Epithelial cell of proximal tubule (primary cell): ENCODE measurements around the gene ABHD14A. TPM values are rescaled to one million over a fixed set of nuclear protein-coding genes. Genes with fewer than 3 reads are reported as not detected.

ENCODE experiments used
- DNase-seq: peaks from one replicate; pipeline ENCODE4 v3.0.0-alpha.2; 2011; ENCODE audit warnings: low read depth
- H3K4me3 ChIP-seq: 2 replicates; pipeline ENCODE4 v1.5.1; 2011; ENCODE audit warnings: low read depth, mild to moderate bottlenecking, low read length
- total RNA-seq: library from RNA; depleted of rRNA; stranded (reverse); fragments of >200 nt; gene quantifications from 2 replicates; pipeline ENCODE4 v1.2.3, GENCODE V29; 2015
- TF ChIP-seq, protein P1 (sequence below): conservative IDR thresholded peaks from 2 replicates; pipeline ENCODE4 v1.5.1; 2012; ENCODE audit warnings: low read depth, mild to moderate bottlenecking, low read length

ABHD14A gene
- total RNA-seq, 1 donor from 2014 or later = 13.8 TPM

DNA sequence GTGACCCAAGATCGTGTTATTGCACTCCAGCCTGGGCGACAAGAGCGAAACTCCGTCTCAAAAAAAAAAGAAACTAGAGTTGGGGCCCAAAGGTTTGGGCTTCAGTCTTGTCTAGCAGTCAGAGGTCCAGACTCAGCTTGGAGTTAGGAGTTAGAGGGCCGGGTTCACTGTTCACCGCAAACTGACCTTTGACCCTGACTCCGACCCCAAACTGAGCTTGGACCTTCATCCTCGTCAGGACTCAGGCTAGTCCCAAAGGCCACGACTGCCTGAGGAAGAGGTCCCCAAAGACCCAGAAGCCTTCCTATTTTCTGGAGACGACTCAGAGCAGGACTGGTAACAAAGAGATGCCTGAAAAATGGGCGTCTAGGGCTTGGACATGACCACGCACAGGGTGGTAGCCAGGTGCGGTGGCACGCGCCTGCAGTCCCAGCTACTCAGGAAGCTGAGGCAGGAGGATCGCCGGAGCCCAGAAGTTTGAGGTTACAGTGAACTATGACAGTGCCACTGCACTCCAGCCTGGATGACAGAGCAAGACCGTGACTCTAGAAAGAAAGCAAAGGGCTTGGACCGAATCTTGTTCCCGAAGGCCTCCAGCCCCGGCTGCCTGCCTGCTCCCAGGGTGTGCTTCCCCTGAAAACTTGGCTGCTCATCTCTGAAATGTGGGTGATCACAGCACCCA lies 43.6 kb downstream of the ABHD14A start:
- DNase-seq = no peak
- TF ChIP-seq, protein P1, sequence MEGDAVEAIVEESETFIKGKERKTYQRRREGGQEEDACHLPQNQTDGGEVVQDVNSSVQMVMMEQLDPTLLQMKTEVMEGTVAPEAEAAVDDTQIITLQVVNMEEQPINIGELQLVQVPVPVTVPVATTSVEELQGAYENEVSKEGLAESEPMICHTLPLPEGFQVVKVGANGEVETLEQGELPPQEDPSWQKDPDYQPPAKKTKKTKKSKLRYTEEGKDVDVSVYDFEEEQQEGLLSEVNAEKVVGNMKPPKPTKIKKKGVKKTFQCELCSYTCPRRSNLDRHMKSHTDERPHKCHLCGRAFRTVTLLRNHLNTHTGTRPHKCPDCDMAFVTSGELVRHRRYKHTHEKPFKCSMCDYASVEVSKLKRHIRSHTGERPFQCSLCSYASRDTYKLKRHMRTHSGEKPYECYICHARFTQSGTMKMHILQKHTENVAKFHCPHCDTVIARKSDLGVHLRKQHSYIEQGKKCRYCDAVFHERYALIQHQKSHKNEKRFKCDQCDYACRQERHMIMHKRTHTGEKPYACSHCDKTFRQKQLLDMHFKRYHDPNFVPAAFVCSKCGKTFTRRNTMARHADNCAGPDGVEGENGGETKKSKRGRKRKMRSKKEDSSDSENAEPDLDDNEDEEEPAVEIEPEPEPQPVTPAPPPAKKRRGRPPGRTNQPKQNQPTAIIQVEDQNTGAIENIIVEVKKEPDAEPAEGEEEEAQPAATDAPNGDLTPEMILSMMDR = no peak
- no peak overlapping the region for H3K4me3 ChIP-seq

GRCh38 chr3:52019352-52020080 lies 44.7 kb downstream of the ABHD14A start:
- DNase-seq = no peak
- no peak overlapping the region for H3K4me3 ChIP-seq
- TF ChIP-seq, protein P1 = no peak

GRCh38 chr3:52020796-52021195 lies 45.9 kb downstream of the ABHD14A start:
- no peak overlapping the region for H3K4me3 ChIP-seq
- TF ChIP-seq, protein P1 = no peak
- no peak for DNase-seq

- no peak for DNase-seq
- H3K4me3 ChIP-seq = no peak overlapping the region
- TF ChIP-seq, protein P1 = no peak
These were observed 46.8 kb downstream of the ABHD14A start for GRCh38 chr3:52021489-52022268.

GRCh38 chr3:52022323-52023100 lies 47.6 kb downstream of the ABHD14A start:
- DNase-seq = no peak
- TF ChIP-seq, protein P1 = no peak
- H3K4me3 ChIP-seq = no peak overlapping the region

DNA sequence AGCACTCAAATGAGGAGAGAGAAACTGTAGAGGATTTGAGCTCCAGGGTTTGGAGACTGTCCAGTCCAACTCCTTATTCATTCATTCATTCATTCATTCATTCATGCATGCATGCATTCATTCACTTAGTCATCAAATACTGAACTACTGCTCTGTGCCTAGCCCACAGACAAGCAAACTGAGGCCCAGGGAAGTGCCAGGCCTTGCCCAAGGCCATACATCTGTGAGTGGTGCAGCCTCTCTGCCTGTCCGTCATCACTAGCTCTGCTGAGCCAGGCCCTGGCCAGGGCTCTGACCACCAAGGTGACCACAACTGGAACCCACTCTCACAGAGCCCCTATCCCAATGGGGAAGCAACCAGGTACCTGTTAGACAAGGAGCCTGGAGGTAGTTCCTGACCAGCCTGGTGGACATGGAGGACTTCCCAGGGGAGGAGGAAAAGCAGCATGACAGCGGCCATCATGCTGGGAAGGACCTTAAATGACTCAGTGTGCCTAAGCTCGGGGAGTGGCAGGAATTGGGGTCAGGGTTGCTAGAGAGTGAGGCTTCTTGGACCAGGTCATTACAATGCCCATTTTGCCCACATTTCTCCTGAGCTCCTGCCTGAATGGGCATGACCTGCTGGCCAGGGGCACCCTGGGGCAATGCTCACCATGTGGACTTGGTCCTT lies 48.4 kb downstream of the ABHD14A start:
- no peak overlapping the region for H3K4me3 ChIP-seq
- DNase-seq = no peak
- TF ChIP-seq, protein P1 = no peak
